Suprapubic skin (tissue), 4 donors: Measurements from ENCODE around the gene SPDYE5. TPM values are rescaled to one million over a fixed set of nuclear protein-coding genes. Genes with fewer than 3 reads are reported as not detected.
"Not testable (repeated sequence)": the region's sequence is repeated elsewhere in the genome, so short reads cannot be mapped to it uniquely, and the experiment has no call there.

ENCODE experiments used
- DNase-seq, 2 donors: peaks; one replicate each; pipeline ENCODE4 v3.0.0-alpha.2; 2019; ENCODE audit warnings: low spot score in 2 of 2
- H3K27ac ChIP-seq: fragments of 200-600 bp; sonication (generic); one replicate; pipeline ENCODE4 v1.5.1; 2019
- H3K27me3 ChIP-seq: fragments of 200-600 bp; sonication (generic); one replicate; pipeline ENCODE4 v1.5.1; 2019
- H3K36me3 ChIP-seq: fragments of 200-600 bp; sonication (generic); one replicate; pipeline ENCODE4 v1.5.1; 2019
- H3K4me1 ChIP-seq: fragments of 200-600 bp; sonication (generic); one replicate; pipeline ENCODE4 v1.5.1; 2019
- H3K4me3 ChIP-seq: fragments of 200-600 bp; sonication (generic); one replicate; pipeline ENCODE4 v1.5.1; 2019; ENCODE audit warnings: mild to moderate bottlenecking
- H3K9me3 ChIP-seq: fragments of 200-600 bp; sonication (generic); one replicate; pipeline ENCODE4 v1.5.1; 2019
- CTCF ChIP-seq, 2 donors: fragments of 200-600 bp in 1 of 2; fragments of 450-650 bp in 1 of 2; sonication (generic) in 1 of 2; IDR thresholded peaks; one replicate each; pipeline ENCODE4 v1.5.1; 2016 to 2019; ENCODE audit warnings: antibody characterized with exemption in 2 of 2, mild to moderate bottlenecking in 1 of 2, moderate library complexity in 1 of 2
- POLR2A ChIP-seq, 2 donors: fragments of 450-650 bp; IDR thresholded peaks; one replicate each; pipeline ENCODE4 v1.6.1; 2017; ENCODE audit warnings: antibody characterized with exemption in 2 of 2, mild to moderate bottlenecking in 2 of 2, moderate library complexity in 2 of 2
- WGBS: methylation state at CpG from one replicate; pipeline ENCODE4 v1.1.5; 2018; 5-methylcytosine and 5-hydroxymethylcytosine counted together
- total RNA-seq, 4 donors: library from RNA; depleted of rRNA; stranded (reverse); fragments of >200 nt; gene quantifications; one replicate each; pipeline ENCODE4 v1.1.0, GENCODE V29; 2016

Gene SPDYE5
- not detected for total RNA-seq

- H3K9me3 ChIP-seq, H3K4me1 ChIP-seq, DNase-seq, H3K27me3 ChIP-seq, H3K4me3 ChIP-seq, H3K27ac ChIP-seq, H3K36me3 ChIP-seq: not testable (repeated sequence)
- 84% methylated on average over 6 of the region's 6 CpGs for WGBS
Measured at GRCh38 chr7:75492020-75492419, at the start of gene SPDYE5. Gene SPDYE5 (plus strand): TSS chr7:75492320. CDS start chr7:75494048, 1,728 bp downstream.

GRCh38 chr7:75442465-75443111, 49.5 kb upstream of the SPDYE5 start:
- TF ChIP-seq POLR2A (IDR thresholded peaks at IDR 0.05): peak in 1 of 2 donors; percentile 67
- H3K4me3 ChIP-seq: peak overlapping the region; percentile 59
- DNase-seq, H3K27me3 ChIP-seq, H3K4me1 ChIP-seq, H3K9me3 ChIP-seq: not testable (repeated sequence)
- H3K36me3 ChIP-seq: peaks cover 31% of the 10 kb centered on the region
- WGBS: 0% methylated on average over 2 of the region's 76 CpGs
- peak overlapping the region; percentile 85 for H3K27ac ChIP-seq

GRCh38 chr7:75449946-75450345, 42.2 kb upstream of the SPDYE5 start:
- WGBS: 61% methylated on average over 3 of the region's 5 CpGs
- not testable (repeated sequence) for DNase-seq, H3K27me3 ChIP-seq, H3K36me3 ChIP-seq, H3K4me3 ChIP-seq, H3K9me3 ChIP-seq, H3K4me1 ChIP-seq, H3K27ac ChIP-seq

- H3K9me3 ChIP-seq, H3K4me3 ChIP-seq, DNase-seq, H3K36me3 ChIP-seq, H3K27me3 ChIP-seq, H3K27ac ChIP-seq, H3K4me1 ChIP-seq: not testable (repeated sequence)
- peak in 1 of 2 donors; percentile 32 for TF ChIP-seq CTCF (IDR thresholded peaks at IDR 0.05)
- 6% methylated on average over 3 of the region's 4 CpGs for WGBS
Measured at GRCh38 chr7:75452494-75452955, 39.6 kb upstream of the SPDYE5 start.

GRCh38 chr7:75456403-75456802, 35.7 kb upstream of the SPDYE5 start:
- 68% methylated on average over 9 of the region's 10 CpGs for WGBS

GRCh38 chr7:75458034-75458433, 34.1 kb upstream of the SPDYE5 start:
- not testable (repeated sequence) for H3K4me1 ChIP-seq, H3K4me3 ChIP-seq, DNase-seq, H3K27me3 ChIP-seq, H3K36me3 ChIP-seq, H3K27ac ChIP-seq, H3K9me3 ChIP-seq
- 13% methylated on average over 1 of the region's 5 CpGs for WGBS

More at GRCh38 chr7:75456403-75456802, 35.7 kb upstream of the SPDYE5 start:
- H3K4me3 ChIP-seq, H3K27me3 ChIP-seq, H3K9me3 ChIP-seq, H3K36me3 ChIP-seq, H3K27ac ChIP-seq, H3K4me1 ChIP-seq, DNase-seq: not testable (repeated sequence)

- not testable (repeated sequence) for H3K4me1 ChIP-seq, H3K36me3 ChIP-seq, DNase-seq, H3K27ac ChIP-seq, H3K27me3 ChIP-seq, H3K4me3 ChIP-seq, H3K9me3 ChIP-seq
- WGBS: no CpG with 5 or more reads among the region's 5 CpGs
Measured at GRCh38 chr7:75460541-75460940, 31.6 kb upstream of the SPDYE5 start.

- H3K27ac ChIP-seq, H3K9me3 ChIP-seq, H3K27me3 ChIP-seq, H3K4me3 ChIP-seq, DNase-seq, H3K4me1 ChIP-seq: not testable (repeated sequence)
- 93% methylated on average over 3 of the region's 4 CpGs for WGBS
- H3K36me3 ChIP-seq: peaks cover 42% of the 10 kb centered on the region
Measured at GRCh38 chr7:75470166-75470565, 22.0 kb upstream of the SPDYE5 start.

GRCh38 chr7:75477457-75477856, 14.7 kb upstream of the SPDYE5 start:
- H3K27ac ChIP-seq, H3K4me3 ChIP-seq, H3K4me1 ChIP-seq, DNase-seq, H3K27me3 ChIP-seq, H3K9me3 ChIP-seq: not testable (repeated sequence)
- peaks cover 22% of the 10 kb centered on the region for H3K36me3 ChIP-seq

GRCh38 chr7:75480313-75480712, 11.8 kb upstream of the SPDYE5 start:
- not testable (repeated sequence) for H3K27ac ChIP-seq

GRCh38 chr7:75485355-75485978, 6.7 kb upstream of the SPDYE5 start:
- 4% methylated on average over 16 of the region's 32 CpGs for WGBS
- peak overlapping the region; percentile 83 for H3K4me3 ChIP-seq

More at GRCh38 chr7:75480313-75480712, 11.8 kb upstream of the SPDYE5 start:
- not testable (repeated sequence) for H3K4me1 ChIP-seq, DNase-seq, H3K36me3 ChIP-seq, H3K9me3 ChIP-seq, H3K27me3 ChIP-seq, H3K4me3 ChIP-seq

GRCh38 chr7:75485979-75486643, 6.0 kb upstream of the SPDYE5 start, which contains the start of gene POM121C:
Gene POM121C (minus strand): TSS chr7:75486299. CDS start chr7:75441496, 44,803 bp downstream.
- H3K36me3 ChIP-seq, H3K9me3 ChIP-seq, H3K4me1 ChIP-seq, H3K27me3 ChIP-seq: not testable (repeated sequence)
- H3K27ac ChIP-seq: peak within 1 kb of the TSS; percentile 78
- 3% methylated on average over 4 of the region's 49 CpGs for WGBS
- H3K4me3 ChIP-seq: peak within 1 kb of the TSS; percentile 83
- DNase-seq: peak; percentile 95 to 96

More at GRCh38 chr7:75485355-75485978, 6.7 kb upstream of the SPDYE5 start:
- not testable (repeated sequence) for H3K4me1 ChIP-seq, H3K27me3 ChIP-seq, H3K36me3 ChIP-seq, H3K9me3 ChIP-seq, DNase-seq
- peak overlapping the region; percentile 78 for H3K27ac ChIP-seq

GRCh38 chr7:75509033-75509432, 16.9 kb downstream of the SPDYE5 start:
- DNase-seq, H3K9me3 ChIP-seq, H3K4me1 ChIP-seq, H3K4me3 ChIP-seq, H3K27me3 ChIP-seq, H3K27ac ChIP-seq: not testable (repeated sequence)
- no CpG with 5 or more reads among the region's 4 CpGs for WGBS
- H3K36me3 ChIP-seq: peaks cover 13% of the 10 kb centered on the region
